Activated B cell treated with CpG ODN at 0.5 μM for 24 hours (primary cell): ENCODE data around the gene IL36B. TPM values are rescaled to one million over a fixed set of nuclear protein-coding genes. Genes with fewer than 3 reads are reported as not detected.

Source experiments
- ATAC-seq: fragments of 200-7000 bp; cut with Tn5 transposase; one replicate; pipeline ENCODE4 v1.10.0; 2021; ENCODE audit warnings: low read depth, mild to moderate bottlenecking, moderate library complexity
- CTCF ChIA-PET: fragments of 350-600 bp; sonication (Branson Sonifier 250); formaldehyde crosslinking; loops from one replicate; lab custom pipeline; 2021; ENCODE audit warnings: antibody characterized with exemption; lab: Charles Lee
- POLR2A ChIA-PET: fragments of 350-600 bp; sonication (Branson Sonifier 250); formaldehyde crosslinking; loops from one replicate; lab custom pipeline; 2021; ENCODE audit warnings: antibody characterized with exemption; lab: Charles Lee
- DNase-seq: peaks from one replicate; pipeline ENCODE4 v3.0.0; 2022
- H3K27ac Mint-ChIP-seq: one replicate; pipeline ENCODE4 v1.8.0; 2020; ENCODE audit warnings: mixed read lengths
- H3K27me3 Mint-ChIP-seq: one replicate; pipeline ENCODE4 v1.8.0; 2021; ENCODE audit warnings: mixed read lengths
- H3K36me3 Mint-ChIP-seq: one replicate; pipeline ENCODE4 v1.8.0; 2021; ENCODE audit warnings: low read depth, mixed read lengths
- H3K4me1 Mint-ChIP-seq: one replicate; pipeline ENCODE4 v1.8.0; 2021; ENCODE audit warnings: mixed read lengths
- H3K4me3 Mint-ChIP-seq: one replicate; pipeline ENCODE4 v1.8.0; 2020; ENCODE audit warnings: mild to moderate bottlenecking, mixed read lengths
- H3K9me3 Mint-ChIP-seq: one replicate; pipeline ENCODE4 v1.8.0; 2020; ENCODE audit warnings: mixed read lengths
- CTCF ChIP-seq: fragments of 200-600 bp; IDR thresholded peaks from one replicate; pipeline ENCODE4 v1.8.0; 2022; ENCODE audit warnings: antibody characterized with exemption, mild to moderate bottlenecking
- intact Hi-C: fragments of 100-400 bp; cut with micrococcal nuclease; formaldehyde crosslinking; loops from one replicate; pipeline ENCODE4 v1.15.1; 2024
- total RNA-seq: library from RNA; stranded (reverse); gene quantifications from 2 replicates; pipeline ENCODE4 v1.2.3, GENCODE V29; 2022

The IL36B gene
- total RNA-seq, 1 donor from 2014 or later, result not detected

GRCh38 chr2:113093613-113093977, 40.9 kb upstream of the IL36B start:
- peaks cover 13% of the 10 kb centered on the region for H3K4me1 Mint-ChIP-seq
- POLR2A ChIA-PET, result no interaction called here
- peaks cover 6% of the 10 kb centered on the region for H3K36me3 Mint-ChIP-seq
- peaks cover 14% of the 10 kb centered on the region for H3K9me3 Mint-ChIP-seq
- intact Hi-C loops, result no loop called here
- DNase-seq (no peak), ATAC-seq (no peak)
- CTCF ChIA-PET, result no interaction called here
- no peak for TF ChIP-seq CTCF
- H3K27me3 Mint-ChIP-seq, result peaks cover 13% of the 10 kb centered on the region
- no peak overlapping the region for H3K4me3 Mint-ChIP-seq
- no peak overlapping the region for H3K27ac Mint-ChIP-seq

- no peak overlapping the region for H3K4me3 Mint-ChIP-seq
Measured at GRCh38 chr2:113092864-113093612, 40.4 kb upstream of the IL36B start.

GRCh38 chr2:113091231-113091896, 38.7 kb upstream of the IL36B start:
- Mint-ChIP-seq H3K27ac (no peak overlapping the region), H3K36me3 (peaks cover 6% of the 10 kb centered on the region), H3K27me3 (peaks cover 13% of the 10 kb centered on the region), H3K4me1 (no peaks in the 10 kb centered on the region), H3K9me3 (peaks cover 10% of the 10 kb centered on the region), H3K4me3 (no peak overlapping the region)
- ChIA-PET CTCF (interaction anchor here (1.5 kb wide), 1 partner anchor 11 kb away, joined by 5 read pairs; no protein-coding TSS in a partner anchor), POLR2A (no interaction called here)
- no peak for TF ChIP-seq CTCF
- DNase-seq, result no peak
- intact Hi-C loops, result no loop called here
- no peak for ATAC-seq

More at GRCh38 chr2:113092864-113093612, 40.4 kb upstream of the IL36B start:
- CTCF ChIA-PET, result no interaction called here
- peaks cover 13% of the 10 kb centered on the region for H3K27me3 Mint-ChIP-seq
- POLR2A ChIA-PET, result no interaction called here
- H3K36me3 Mint-ChIP-seq, result peaks cover 6% of the 10 kb centered on the region
- intact Hi-C loops, result no loop called here
- ATAC-seq (no peak), DNase-seq (no peak)
- no peak for TF ChIP-seq CTCF
- peaks cover 8% of the 10 kb centered on the region for H3K4me1 Mint-ChIP-seq
- H3K27ac Mint-ChIP-seq, result no peak overlapping the region
- peaks cover 14% of the 10 kb centered on the region for H3K9me3 Mint-ChIP-seq

GRCh38 chr2:113089916-113090315, 37.2 kb upstream of the IL36B start:
- POLR2A ChIA-PET, result no interaction called here
- H3K4me1 Mint-ChIP-seq, result no peaks in the 10 kb centered on the region
- H3K4me3 Mint-ChIP-seq, result no peak overlapping the region
- ATAC-seq, result no peak
- H3K27me3 Mint-ChIP-seq, result peaks cover 8% of the 10 kb centered on the region
- H3K27ac Mint-ChIP-seq, result no peak overlapping the region
- no peaks in the 10 kb centered on the region for H3K36me3 Mint-ChIP-seq
- CTCF ChIA-PET, result interaction anchor here (1.1 kb wide), 1 partner anchor 10 kb away, joined by 4 read pairs; no protein-coding TSS in a partner anchor
- no peak for DNase-seq
- no peak for TF ChIP-seq CTCF
- peaks cover 4% of the 10 kb centered on the region for H3K9me3 Mint-ChIP-seq
- intact Hi-C loops, result no loop called here
